SK-N-SH treated with all-trans-retinoic acid at 6 μM for 48 hours (cell line): Measurements from ENCODE around the gene CLEC3A.

Experiments
- CREB5 ChIP-seq: fragments of 250-450 bp; sonication (Bioruptor Pico); IDR thresholded peaks from 2 replicates; pipeline ENCODE4 v1.5.1; 2020; ENCODE audit warnings: low read depth, mild to moderate bottlenecking, moderate library complexity
- PATZ1 ChIP-seq: fragments of 250-450 bp; sonication (Bioruptor Pico); IDR thresholded peaks from 2 replicates; pipeline ENCODE4 v1.8.0; 2020; ENCODE audit warnings: mild to moderate bottlenecking, moderate library complexity, borderline replicate concordance
- ZFP3 ChIP-seq: fragments of 250-450 bp; sonication (Bioruptor Pico); IDR thresholded peaks from 2 replicates; pipeline ENCODE4 v1.5.0; 2020; ENCODE audit warnings: mild to moderate bottlenecking, moderate library complexity

GRCh38 chr16:78072275-78072674 is 49.9 kb downstream of the CLEC3A start:
- TF ChIP-seq ZFP3 (no peak), PATZ1 (CRISPR knock-in tag) (no peak), CREB5 (CRISPR knock-in tag) (no peak)
